CD14-positive monocyte (primary cell): ENCODE data around the gene FOXP1. TPM values are rescaled to one million over a fixed set of nuclear protein-coding genes. Genes with fewer than 3 reads are reported as not detected.

Experiments
- DNase-seq, 3 donors: peaks; one replicate each; pipeline ENCODE4 v3.0.0-alpha.2; 2011 to 2022
- H2AFZ ChIP-seq: 2 replicates; pipeline ENCODE4 v1.6.0; 2012; ENCODE audit warnings: mild to moderate bottlenecking, low read depth, low read length, inconsistent platforms; ENCODE audit not compliant: insufficient read depth, poor library complexity, severe bottlenecking
- H3K27ac ChIP-seq, 2 donors: 1 replicate in 1 of 2; 2 replicates in 1 of 2; pipeline ENCODE4 v1.5.1; 2012 to 2013; ENCODE audit warnings: low read length in 2 of 2, control low read depth in 1 of 2, inconsistent platforms in 1 of 2, low read depth in 1 of 2, mild to moderate bottlenecking in 1 of 2
- H3K27me3 ChIP-seq, 2 donors: one replicate each; pipeline versions ENCODE4 v1.6.0 to v1.6.1; 2011 to 2013; ENCODE audit warnings: low read length in 2 of 2; ENCODE audit not compliant: control insufficient read depth in 2 of 2, insufficient read depth in 2 of 2
- H3K36me3 ChIP-seq, 2 donors: replicated peaks in 1 of 2; 1 replicate in 1 of 2; 2 replicates in 1 of 2; pipeline versions ENCODE4 v1.5.1 to v1.6.1; 2012 to 2013; ENCODE audit warnings: low read length in 2 of 2, control low read depth in 1 of 2, inconsistent platforms in 1 of 2, mild to moderate bottlenecking in 1 of 2; ENCODE audit not compliant: insufficient read depth in 2 of 2, control insufficient read depth in 1 of 2
- H3K4me1 ChIP-seq, 2 donors: 1 replicate in 1 of 2; 2 replicates in 1 of 2; pipeline versions ENCODE4 v1.5.1 to v1.6.1; 2012 to 2013; ENCODE audit warnings: low read length in 2 of 2, control low read depth in 1 of 2, inconsistent platforms in 1 of 2, mild to moderate bottlenecking in 1 of 2, moderate library complexity in 1 of 2; ENCODE audit not compliant: insufficient read depth in 2 of 2, control insufficient read depth in 1 of 2
- H3K4me2 ChIP-seq: replicated peaks from 2 replicates; pipeline ENCODE3; 2012; ENCODE audit warnings: low read length, moderate library complexity, mild to moderate bottlenecking; ENCODE audit not compliant: poor library complexity, severe bottlenecking; ENCODE audit errors: extremely low read depth
- H3K4me3 ChIP-seq, 3 experiments: fragments of 200-600 bp in 1 of 3; sonication (generic) in 1 of 3; replicated peaks in 1 of 3; 1 replicate in 2 of 3; 2 replicates in 1 of 3; pipeline ENCODE4 v1.5.1; 2011 to 2013; ENCODE audit warnings: low read length in 3 of 3, mild to moderate bottlenecking in 3 of 3, control low read depth in 2 of 3, low read depth in 2 of 3, inconsistent platforms in 1 of 3, moderate library complexity in 1 of 3
- H3K79me2 ChIP-seq: 2 replicates; pipeline ENCODE4 v1.6.0; 2012; ENCODE audit warnings: mild to moderate bottlenecking, control low read depth, inconsistent platforms, low read length, moderate library complexity; ENCODE audit not compliant: insufficient read depth
- H3K9ac ChIP-seq: 2 replicates; pipeline ENCODE4 v1.6.0; 2017; ENCODE audit warnings: low read length, mild to moderate bottlenecking; ENCODE audit not compliant: insufficient read depth, poor library complexity, severe bottlenecking
- H3K9me3 ChIP-seq, 2 donors: replicated peaks in 1 of 2; 1 replicate in 1 of 2; 2 replicates in 1 of 2; pipeline versions ENCODE4 v1.5.1 to v1.6.1; 2012 to 2013; ENCODE audit warnings: low read length in 2 of 2, control low read depth in 1 of 2; ENCODE audit not compliant: control insufficient read depth in 1 of 2, insufficient read depth in 1 of 2
- H4K20me1 ChIP-seq: 2 replicates; pipeline ENCODE4 v1.6.0; 2012; ENCODE audit warnings: mild to moderate bottlenecking, low read length, control low read depth, moderate library complexity; ENCODE audit not compliant: insufficient read depth
- H3K27ac Mint-ChIP-seq, 7 donors: one replicate each; pipeline ENCODE4 v1.8.0; 2020; ENCODE audit warnings: mild to moderate bottlenecking in 7 of 7, mixed read lengths in 7 of 7, moderate library complexity in 6 of 7, inconsistent platforms in 2 of 7
- H3K27me3 Mint-ChIP-seq, 3 donors: one replicate each; pipeline ENCODE4 v1.8.0; 2021 to 2022; ENCODE audit warnings: low read depth in 3 of 3, mild to moderate bottlenecking in 3 of 3, mixed read lengths in 3 of 3, moderate library complexity in 3 of 3, inconsistent platforms in 1 of 3
- H3K36me3 Mint-ChIP-seq, 2 donors: one replicate each; pipeline ENCODE4 v1.8.0; 2020; ENCODE audit warnings: mixed read lengths in 2 of 2, inconsistent platforms in 1 of 2, mild to moderate bottlenecking in 1 of 2
- H3K4me1 Mint-ChIP-seq: one replicate; pipeline ENCODE4 v1.8.0; 2020; ENCODE audit warnings: mild to moderate bottlenecking, mixed read lengths
- H3K4me3 Mint-ChIP-seq, 2 donors: one replicate each; pipeline ENCODE4 v1.8.0; 2020; ENCODE audit warnings: mild to moderate bottlenecking in 2 of 2, mixed read lengths in 2 of 2, moderate library complexity in 1 of 2
- H3K9me3 Mint-ChIP-seq, 7 donors: one replicate each; pipeline ENCODE4 v1.8.0; 2020 to 2022; ENCODE audit warnings: mixed read lengths in 7 of 7, mild to moderate bottlenecking in 6 of 7, moderate library complexity in 6 of 7, inconsistent platforms in 2 of 7
- CTCF ChIP-seq: fragments of 200-600 bp; IDR thresholded peaks from one replicate; pipeline ENCODE4 v1.8.0; 2022; ENCODE audit warnings: antibody characterized with exemption, mild to moderate bottlenecking
- WGBS: methylation state at CpG from one replicate; pipeline ENCODE4 v1.1.5; 2013; ENCODE audit warnings: missing lambda C conversion rate; ENCODE audit not compliant: insufficient coverage; 5-methylcytosine and 5-hydroxymethylcytosine counted together
- intact Hi-C, 2 donors: fragments of 100-400 bp; cut with micrococcal nuclease; formaldehyde crosslinking; loops; one replicate each; pipeline versions ENCODE4 v1.15.0 to v1.15.1; 2023
- polyA plus RNA-seq, 3 donors: library from polyadenylated mRNA; depleted of rRNA in 1 of 3; unstranded in 2 of 3; stranded (reverse) in 1 of 3; fragments of 300-500 nt in 2 of 3; fragments of >200 nt in 1 of 3; fragmentation: Illumina TruSeq in 2 of 3; gene quantifications; 1 replicate in 2 of 3; 2 replicates in 1 of 3; pipeline ENCODE4 v1.2.3, GENCODE V29; 2012 to 2021

Gene FOXP1
- polyA plus RNA-seq, 3 donors, result 25.7 to 42.6 (median 27.8) TPM

- Histone ChIP-seq H3K4me1 (no peaks in the 10 kb centered on the region), H3K9ac (no peak overlapping the region), H3K4me2 (no peak overlapping the region), H3K4me3 (no peak overlapping the region), H3K36me3 (peaks cover 0 to 10% of the 10 kb centered on the region in 2 donors), H3K27ac (no peak overlapping the region), H3K79me2 (peaks cover 11% of the 10 kb centered on the region), H3K9me3 (no peaks in the 10 kb centered on the region), H3K27me3 (no peaks in the 10 kb centered on the region), H2AFZ (no peak overlapping the region), H4K20me1 (peaks cover 75% of the 10 kb centered on the region)
- intact Hi-C loops, result no loop called here
- peaks cover 0 to 2% (median 0%) of the 10 kb centered on the region in 7 donors for H3K9me3 Mint-ChIP-seq
- no peak for DNase-seq
- H3K4me1 Mint-ChIP-seq, result peaks cover 4% of the 10 kb centered on the region
- no peaks in the 10 kb centered on the region for H3K27me3 Mint-ChIP-seq
- TF ChIP-seq CTCF, result no peak
- H3K27ac Mint-ChIP-seq, result peak overlapping the region in 3 of 7 donors; percentile 6 to 25 (median 15)
- WGBS, result 93% methylated on average over 6 of the region's 8 CpGs
- no peak overlapping the region for H3K4me3 Mint-ChIP-seq
- peaks cover 17 to 24% of the 10 kb centered on the region in 2 donors for H3K36me3 Mint-ChIP-seq
Measured at GRCh38 chr3:71217640-71218222, 365.8 kb downstream of the FOXP1 start.

DNA sequence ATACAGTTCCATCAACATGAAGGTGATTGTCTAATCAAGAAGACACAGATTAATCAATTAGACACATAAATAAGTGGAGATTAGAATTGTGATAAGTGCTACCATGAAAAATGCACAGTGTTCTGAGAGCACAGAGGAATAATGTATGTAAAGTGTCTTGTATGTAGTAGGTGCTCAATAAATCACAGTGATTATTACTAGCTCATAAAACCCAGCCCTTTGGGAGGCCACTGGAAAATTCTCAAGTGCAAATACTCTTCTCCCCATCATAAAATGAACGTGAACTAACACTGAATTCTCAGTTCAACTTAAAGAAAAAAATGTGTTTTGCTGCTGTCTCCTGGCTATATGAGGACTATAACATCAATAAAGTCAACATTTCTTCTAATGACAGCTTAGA is 368.2 kb downstream of the FOXP1 start:
- no peaks in the 10 kb centered on the region for H3K27me3 ChIP-seq
- no peak overlapping the region for H3K4me2 ChIP-seq
- peaks cover 78% of the 10 kb centered on the region for H4K20me1 ChIP-seq
- no peak overlapping the region for H3K4me3 ChIP-seq
- Mint-ChIP-seq H3K4me3 (no peak overlapping the region), H3K9me3 (peaks cover 0 to 2% (median 0%) of the 10 kb centered on the region in 7 donors), H3K27ac (no peak overlapping the region), H3K27me3 (peaks cover 0 to 2% (median 0%) of the 10 kb centered on the region in 3 donors), H3K36me3 (peaks cover 13 to 14% of the 10 kb centered on the region in 2 donors), H3K4me1 (peaks cover 22% of the 10 kb centered on the region)
- H3K36me3 ChIP-seq, result peaks cover 0 to 10% of the 10 kb centered on the region in 2 donors
- no peak for DNase-seq
- intact Hi-C loops, result no loop called here
- H3K9me3 ChIP-seq, result no peaks in the 10 kb centered on the region
- WGBS, result no CpG with 5 or more reads among the region's 1 CpG
- H3K27ac ChIP-seq, result no peak overlapping the region
- H3K4me1 ChIP-seq, result peaks cover 10 to 14% of the 10 kb centered on the region in 2 donors
- H3K79me2 ChIP-seq, result peaks cover 14% of the 10 kb centered on the region
- H3K9ac ChIP-seq, result no peak overlapping the region
- no peak overlapping the region for H2AFZ ChIP-seq
- TF ChIP-seq CTCF, result no peak
